ENCODE results near the gene TUFM. TPM values are rescaled to one million over a fixed set of nuclear protein-coding genes. Genes with fewer than 3 reads are reported as not detected.
"Not testable (repeated sequence)": the region's sequence is repeated elsewhere in the genome, so short reads cannot be mapped to it uniquely, and the experiment has no call there.

The TUFM gene
- total RNA-seq, 1 experiment from 2014 or later = 147 TPM

DNA sequence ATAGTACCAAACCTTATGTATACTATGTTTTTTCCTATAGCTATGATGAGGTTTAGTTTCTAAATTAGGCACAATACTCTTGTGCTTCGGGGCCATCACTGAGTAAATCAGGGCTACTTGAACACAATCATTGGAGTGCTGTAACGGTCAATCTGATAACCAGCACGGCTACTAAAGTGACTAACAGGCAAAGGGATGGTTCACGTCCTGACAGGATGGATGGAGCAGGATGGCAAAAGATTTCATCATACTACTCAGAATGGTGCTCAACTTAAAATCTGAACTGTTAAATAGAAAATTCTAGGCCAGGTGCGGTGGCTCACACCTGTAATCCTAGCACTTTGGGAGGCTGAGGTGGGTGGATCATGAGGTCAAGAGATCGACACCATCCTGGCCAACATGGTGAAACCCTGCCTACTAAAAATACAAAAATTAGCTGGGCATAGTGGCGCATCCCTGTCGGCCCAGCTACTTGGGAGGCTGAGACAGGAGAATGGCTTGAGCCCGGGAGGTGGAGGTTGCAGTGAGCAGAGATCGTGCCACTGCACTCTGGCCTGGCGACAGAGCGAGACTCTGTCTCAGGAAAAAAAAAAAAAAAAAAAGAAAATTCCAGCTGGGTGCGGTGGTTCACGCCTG is 7.0 kb downstream of the TUFM start:
- DNase-seq (ENCODE audit: low read depth) = no peak

DNA sequence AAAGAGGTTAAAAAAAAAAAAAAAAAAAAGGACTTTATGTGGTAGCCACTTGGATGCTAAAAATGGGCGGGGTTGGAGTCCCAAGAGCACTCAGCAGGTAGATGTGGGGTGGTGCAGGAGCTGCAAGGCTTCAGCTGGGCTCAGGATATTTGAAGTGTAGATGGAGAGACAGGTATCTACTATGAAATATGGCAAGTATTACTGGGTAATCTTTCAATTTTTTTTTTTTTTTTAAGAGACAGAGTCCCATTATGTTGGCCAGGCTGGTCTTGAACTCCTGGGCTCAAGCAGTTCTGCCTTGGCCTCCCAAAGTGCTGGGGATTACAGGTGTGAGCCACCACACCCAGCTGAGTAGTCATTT is 7.6 kb downstream of the TUFM start:
- DNase-seq (ENCODE audit: low read depth) = no peak

DNA sequence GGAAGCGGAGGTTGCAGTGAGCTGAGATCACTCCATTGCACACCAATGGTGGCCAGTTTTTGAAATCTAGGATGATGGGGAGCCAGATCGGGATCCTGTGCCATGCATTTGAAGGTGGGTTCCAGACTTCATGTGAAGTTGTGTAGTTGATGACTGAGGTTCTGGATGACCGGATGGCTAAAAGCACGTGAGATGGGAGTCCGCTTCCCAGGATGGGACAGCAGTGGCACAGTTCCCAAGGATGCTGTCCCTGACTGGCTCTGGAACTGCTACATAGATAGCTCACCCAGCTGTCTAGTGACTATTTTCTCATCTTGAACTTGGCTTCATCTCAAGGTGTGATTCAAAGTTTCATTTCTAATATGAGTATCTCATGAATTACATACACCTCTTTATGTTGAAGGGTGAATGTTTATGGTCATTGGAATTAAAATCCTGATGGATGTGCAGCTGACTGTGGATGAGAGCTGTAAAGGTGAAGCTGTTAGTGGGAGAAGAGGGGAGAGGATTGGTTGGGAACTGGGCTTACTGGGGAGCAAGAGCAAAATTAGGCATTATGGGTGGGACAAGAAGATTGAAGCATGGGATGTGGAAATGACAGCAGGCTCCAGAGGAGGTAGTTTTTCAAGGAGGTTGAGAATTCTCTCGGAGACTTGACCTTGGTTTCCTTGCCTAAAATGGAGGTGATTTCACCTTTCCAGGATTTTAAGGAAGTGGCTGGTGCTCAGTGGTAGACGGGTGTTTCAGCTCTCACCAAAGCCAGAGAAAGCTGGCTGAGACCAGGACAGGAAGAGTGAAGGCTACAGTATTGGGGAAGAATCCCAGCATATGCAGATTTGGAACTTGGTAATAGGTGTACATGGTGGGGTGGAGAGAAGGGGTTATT is 8.2 kb downstream of the TUFM start:
- no peak for DNase-seq (ENCODE audit: low read depth)

DNA sequence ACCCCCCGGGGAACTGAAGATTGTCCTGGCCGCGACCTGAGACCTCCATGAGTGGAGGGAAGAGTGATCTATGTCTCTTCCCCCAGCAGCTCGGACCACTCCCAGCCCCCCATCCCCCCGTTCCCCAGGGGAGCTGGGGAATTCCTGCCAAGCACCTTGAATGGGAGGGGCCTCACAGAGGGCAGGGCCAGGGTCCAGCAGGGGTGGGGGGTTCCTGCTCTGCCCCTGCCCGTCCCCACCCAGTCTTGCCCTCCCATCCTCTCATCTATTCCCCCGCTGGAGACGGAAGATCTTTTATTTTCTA is 9.4 kb downstream of the TUFM start:
- no peak for DNase-seq (ENCODE audit: low read depth)

GRCh38 chr16:28835864-28836760 is 10.0 kb downstream of the TUFM start:
- no peak for DNase-seq (ENCODE audit: low read depth)

GRCh38 chr16:28834873-28835863 is 11.0 kb downstream of the TUFM start:
- DNase-seq (ENCODE audit: low read depth) = no peak

DNA sequence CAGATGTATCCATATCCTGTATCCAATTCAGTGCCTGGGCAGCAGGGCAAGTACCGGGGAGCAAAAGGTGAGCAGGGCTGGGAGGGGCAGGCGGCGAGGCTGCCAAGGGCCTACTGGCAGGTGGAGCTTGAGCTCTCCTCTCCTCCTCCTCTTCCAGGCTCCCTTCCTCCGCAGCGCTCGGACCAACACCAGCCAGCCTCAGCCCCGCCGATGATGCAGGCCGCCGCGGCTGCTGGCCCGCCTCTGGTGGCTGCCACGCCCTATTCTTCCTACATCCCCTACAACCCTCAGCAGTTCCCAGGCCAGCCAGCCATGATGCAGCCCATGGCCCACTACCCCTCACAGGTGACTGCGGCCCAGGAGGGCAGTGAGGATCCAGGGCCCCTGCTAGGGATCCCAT is 11.8 kb downstream of the TUFM start:
- DNase-seq (ENCODE audit: low read depth) = no peak

DNA sequence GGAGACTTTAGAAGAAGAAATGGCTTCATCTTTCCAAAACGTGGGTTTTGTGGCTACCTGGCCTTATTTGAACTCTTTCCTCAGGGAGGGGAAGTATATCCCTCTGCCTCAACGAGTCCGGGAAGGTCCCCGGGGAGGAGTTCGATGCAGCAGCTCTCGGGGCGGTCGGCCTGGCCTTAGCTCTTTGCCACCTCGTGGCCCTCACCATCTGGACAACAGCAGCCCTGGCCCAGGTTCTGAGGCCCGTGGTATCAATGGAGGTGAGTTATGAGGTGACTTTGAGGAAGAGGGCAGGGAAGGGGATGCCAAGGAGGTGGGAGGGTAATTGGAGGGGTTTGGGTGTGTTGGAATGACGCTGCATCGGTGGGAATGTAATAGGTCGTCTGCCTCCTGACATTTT is 15.6 kb downstream of the TUFM start:
- DNase-seq (ENCODE audit: low read depth) = no peak

DNA sequence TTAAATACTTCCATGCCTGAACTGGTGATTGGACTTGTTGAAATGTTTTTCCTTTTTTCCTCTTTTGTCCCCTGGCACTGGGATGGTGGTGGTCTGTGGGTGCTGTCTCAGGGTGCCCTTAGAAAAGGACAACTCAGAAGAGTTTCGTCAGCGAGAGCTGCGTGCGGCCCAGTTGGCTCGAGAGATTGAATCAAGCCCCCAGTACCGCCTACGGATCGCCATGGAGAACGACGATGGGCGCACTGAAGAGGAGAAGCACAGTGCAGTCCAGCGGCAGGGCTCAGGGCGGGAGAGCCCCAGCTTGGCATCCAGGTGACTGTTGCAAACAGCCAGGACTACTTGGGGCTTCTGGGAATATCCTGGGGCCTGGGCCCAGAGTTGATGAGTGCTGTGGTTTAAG is 16.4 kb downstream of the TUFM start:
- no peak for DNase-seq (ENCODE audit: low read depth)

GRCh38 chr16:28826141-28826540 is 20.0 kb downstream of the TUFM start:
- DNase-seq (ENCODE audit: low read depth) = peak; percentile 18

GRCh38 chr16:28824717-28824973 is 21.5 kb downstream of the TUFM start:
- DNase-seq (ENCODE audit: low read depth) = no peak

DNA sequence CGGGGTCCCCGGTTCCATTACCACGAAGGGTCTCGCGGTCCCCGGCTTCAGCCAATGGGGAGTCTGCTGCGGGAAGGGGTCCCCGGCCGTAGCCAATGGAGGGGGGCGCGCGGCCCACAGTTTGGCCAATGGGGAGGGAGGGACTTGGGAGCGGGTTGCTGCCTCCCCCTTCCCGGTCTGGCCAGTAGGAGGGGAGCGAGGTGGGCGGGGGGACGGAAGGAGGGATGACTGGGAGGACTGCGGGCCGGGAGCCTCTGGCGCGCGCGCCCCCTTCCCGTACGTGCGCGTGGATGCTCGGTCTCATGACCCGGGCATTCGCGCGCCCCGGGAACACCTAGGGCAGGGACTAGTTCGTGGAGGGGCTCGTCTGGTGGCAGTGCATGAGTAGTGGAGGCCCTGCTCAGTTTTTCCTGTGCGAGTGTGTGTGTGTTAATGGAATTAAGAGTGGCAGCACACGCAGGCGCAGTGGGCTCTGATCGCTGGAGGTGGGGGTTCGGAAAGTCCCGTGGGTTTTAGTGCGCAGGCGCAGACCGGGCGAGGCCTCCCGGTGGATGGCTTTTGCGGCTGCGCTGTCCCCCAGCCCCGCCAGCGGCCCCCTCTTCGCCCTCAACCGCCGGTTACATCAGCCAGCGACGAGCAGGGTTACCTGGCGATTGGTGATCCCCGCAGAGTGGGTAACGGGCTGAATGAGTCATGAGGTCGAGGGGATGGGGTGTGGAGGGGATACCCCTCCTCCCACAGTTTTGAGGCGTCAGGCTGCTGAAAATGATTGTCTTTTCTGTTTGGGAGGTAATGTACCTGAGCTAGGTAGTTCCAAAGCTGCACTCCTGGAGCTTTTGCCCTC is 22.1 kb downstream of the TUFM start:
- peak; percentile 97 for DNase-seq (ENCODE audit: low read depth)

- DNase-seq (ENCODE audit: low read depth) = no peak
Observed at GRCh38 chr16:28823291-28823872, 22.8 kb downstream of the TUFM start.

- peak; percentile 95 for DNase-seq (ENCODE audit: low read depth)
Observed at GRCh38 chr16:28822520-28823290, 23.4 kb downstream of the TUFM start, which contains the start of gene ATXN2L. TSS of gene ATXN2L (plus strand) at chr16:28822999. CDS start at chr16:28823260, 261 bp downstream.

DNA sequence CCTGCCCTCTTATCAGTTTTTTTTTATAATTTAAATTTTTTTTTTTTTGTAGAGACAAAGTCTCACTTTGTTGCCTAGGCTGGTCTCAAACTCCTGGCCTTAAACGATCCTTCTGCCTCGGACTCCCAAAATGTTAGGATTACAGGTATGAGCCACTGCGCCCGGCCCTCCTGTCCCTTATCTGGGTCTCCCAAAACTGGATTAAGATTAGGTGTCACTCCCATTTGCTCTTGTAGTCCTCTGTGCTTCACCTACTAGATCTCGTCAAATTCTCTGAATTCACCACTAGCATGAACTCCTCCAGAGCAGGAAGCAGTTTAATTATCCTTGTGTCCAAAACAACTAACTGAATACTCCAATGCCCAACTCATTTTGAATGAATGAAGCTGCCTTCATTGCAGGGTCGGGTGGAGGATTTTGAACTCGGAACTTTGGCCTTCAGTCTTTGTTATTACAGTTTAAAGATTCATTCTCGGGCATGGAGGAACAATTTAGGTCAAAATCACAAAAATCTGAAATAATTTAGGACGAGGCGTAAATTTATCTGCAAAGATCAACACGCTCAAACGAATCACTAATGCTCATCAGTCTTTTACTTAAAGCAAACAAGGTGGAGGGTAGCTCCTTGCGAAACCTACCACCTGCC is 24.2 kb downstream of the TUFM start:
- DNase-seq (ENCODE audit: low read depth) = no peak

GRCh38 chr16:28820546-28820945 is 25.6 kb downstream of the TUFM start:
- DNase-seq (ENCODE audit: low read depth) = not testable (repeated sequence)

GRCh38 chr16:28820016-28820415 is 26.1 kb downstream of the TUFM start:
- DNase-seq (ENCODE audit: low read depth) = peak; percentile 8

DNA sequence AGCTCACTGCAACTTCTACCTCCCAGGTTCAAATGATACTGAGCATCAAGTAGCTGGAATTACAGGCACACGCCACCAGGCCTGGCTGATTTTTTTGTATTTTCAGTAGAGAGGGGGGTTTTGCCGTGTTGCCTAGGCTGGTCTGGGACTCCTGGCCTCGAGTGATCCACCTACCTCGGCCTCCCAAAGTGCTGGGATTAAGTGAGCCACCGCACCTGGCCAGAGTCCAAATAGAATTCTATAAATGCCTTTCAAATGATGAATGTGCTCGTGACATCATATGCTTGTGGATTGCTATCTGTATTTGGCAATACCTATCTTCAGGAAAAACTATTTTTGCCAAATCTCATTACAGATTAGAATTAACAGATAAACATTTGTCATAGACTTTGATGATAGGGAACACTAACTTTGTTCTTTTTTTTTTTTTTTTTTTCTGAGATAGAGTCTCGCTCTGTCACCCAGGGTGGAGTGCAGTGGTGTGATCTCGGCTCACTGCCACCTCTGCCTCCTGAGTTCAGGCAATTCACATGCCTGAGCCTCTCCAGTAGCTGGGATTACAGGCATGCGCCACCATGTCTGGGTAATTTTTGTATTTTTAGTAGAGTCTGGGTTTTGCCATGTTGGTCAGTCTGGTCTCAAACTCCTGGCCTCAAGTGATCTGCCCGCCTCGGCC is 38.6 kb downstream of the TUFM start:
- not testable (repeated sequence) for DNase-seq (ENCODE audit: low read depth)
